ENCODE data around the gene OPA3.

OPA3 gene

DNA sequence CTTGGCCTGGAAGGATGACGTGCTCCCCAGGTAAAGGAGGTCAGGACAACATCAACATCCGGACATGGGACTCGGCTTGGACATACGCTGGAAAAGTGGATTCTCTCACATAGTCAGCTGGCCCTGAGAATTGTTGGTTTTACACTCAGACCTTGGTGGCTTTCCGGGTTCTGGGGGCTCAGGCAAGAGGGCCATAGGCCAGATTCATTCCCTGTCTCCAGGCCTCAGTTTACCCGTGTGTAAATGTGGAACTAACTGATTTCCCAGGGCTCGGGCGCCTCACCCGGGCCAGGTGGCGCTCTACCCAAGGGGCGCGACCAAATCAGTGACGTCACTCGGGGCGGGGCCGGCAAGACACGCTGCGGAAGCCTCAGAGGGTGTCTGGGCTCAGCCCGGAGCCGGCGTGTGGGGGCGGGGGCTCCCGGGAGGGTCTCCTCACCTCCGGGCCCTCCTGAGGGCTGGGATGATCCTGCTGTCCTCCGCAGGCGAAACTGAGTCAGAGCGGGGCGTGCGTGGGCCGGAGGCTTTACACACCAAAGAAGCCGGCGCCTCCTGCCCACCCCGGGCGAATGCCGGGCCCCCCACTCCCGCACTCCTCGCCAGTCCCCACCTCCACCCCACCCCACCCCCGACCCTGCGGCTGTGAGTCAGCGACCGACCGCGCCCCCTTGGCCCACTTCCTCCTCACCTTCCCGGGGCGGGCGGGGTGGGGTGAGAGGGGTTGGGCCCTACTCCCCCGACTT is 78.2 kb downstream of the OPA3 start:
- TF ChIP-seq, protein P1, sequence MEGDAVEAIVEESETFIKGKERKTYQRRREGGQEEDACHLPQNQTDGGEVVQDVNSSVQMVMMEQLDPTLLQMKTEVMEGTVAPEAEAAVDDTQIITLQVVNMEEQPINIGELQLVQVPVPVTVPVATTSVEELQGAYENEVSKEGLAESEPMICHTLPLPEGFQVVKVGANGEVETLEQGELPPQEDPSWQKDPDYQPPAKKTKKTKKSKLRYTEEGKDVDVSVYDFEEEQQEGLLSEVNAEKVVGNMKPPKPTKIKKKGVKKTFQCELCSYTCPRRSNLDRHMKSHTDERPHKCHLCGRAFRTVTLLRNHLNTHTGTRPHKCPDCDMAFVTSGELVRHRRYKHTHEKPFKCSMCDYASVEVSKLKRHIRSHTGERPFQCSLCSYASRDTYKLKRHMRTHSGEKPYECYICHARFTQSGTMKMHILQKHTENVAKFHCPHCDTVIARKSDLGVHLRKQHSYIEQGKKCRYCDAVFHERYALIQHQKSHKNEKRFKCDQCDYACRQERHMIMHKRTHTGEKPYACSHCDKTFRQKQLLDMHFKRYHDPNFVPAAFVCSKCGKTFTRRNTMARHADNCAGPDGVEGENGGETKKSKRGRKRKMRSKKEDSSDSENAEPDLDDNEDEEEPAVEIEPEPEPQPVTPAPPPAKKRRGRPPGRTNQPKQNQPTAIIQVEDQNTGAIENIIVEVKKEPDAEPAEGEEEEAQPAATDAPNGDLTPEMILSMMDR (IDR thresholded peaks at IDR 0.05; ENCODE audit: extremely low read depth, missing control alignments), result peak; percentile 62
- peak; percentile 94 for DNase-seq (ENCODE audit: low spot score)

DNA sequence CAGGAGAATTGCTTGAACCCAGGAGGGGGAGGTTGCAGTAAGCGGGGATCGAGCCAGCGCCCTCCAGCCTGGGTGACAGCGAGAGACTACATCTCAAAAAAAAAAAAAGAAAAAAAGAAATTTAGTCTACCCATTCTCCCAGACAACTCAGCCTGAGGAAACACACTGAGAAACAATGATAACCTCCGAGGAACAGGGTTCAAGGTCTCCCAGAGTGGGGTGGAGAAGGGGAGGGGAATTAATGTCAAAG is 78.7 kb downstream of the OPA3 start:
- TF ChIP-seq, protein P1 (IDR thresholded peaks at IDR 0.05; ENCODE audit: extremely low read depth, missing control alignments), result no peak

GRCh38 chr19:45505151-45505995 is 79.2 kb downstream of the OPA3 start:
- DNase-seq (ENCODE audit: low spot score), result no peak
- TF ChIP-seq, protein P1 (IDR thresholded peaks at IDR 0.05; ENCODE audit: extremely low read depth, missing control alignments), result no peak

More for the DNA sequence above, 78.7 kb downstream of the OPA3 start:
- DNase-seq (ENCODE audit: low spot score), result no peak

DNA sequence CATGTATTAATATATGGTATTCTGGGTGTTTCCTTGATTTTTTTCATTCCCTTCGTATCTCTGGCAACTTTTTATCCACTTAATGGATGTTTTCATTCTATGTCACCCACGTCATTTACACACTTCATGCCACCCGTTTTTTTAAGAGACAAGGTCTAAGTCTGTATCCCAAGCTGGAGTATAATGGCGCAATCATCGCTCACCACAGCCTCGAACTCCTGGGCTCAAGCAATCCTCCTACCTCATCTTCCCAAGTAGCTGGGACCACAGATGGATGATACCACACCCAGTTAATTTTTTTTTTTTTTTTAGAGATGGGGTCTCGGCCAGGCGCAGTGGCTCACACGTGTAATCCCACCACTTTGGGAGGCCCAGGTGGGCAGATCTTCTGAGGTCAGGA is 80.7 kb downstream of the OPA3 start:
- TF ChIP-seq, protein P1 (IDR thresholded peaks at IDR 0.05; ENCODE audit: extremely low read depth, missing control alignments), result no peak

DNA sequence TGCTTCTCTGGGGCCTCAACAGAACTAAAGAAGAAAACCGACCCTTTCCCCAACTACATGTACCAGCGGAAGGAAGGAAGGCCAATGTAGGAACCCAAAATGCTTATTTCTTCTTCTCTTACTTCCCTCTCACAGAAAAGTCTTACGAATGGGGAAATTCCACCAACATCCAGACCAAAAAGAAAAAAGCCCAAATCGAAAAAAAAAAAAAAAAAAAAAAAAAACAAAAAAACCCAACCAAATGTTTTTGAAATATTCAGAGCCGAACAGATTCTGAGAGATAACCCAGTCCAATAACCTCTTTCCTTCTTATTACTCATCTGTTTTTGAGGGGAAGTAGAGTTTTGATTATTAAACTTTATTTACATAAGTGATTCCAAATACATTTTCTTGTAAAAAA is 82.5 kb downstream of the OPA3 start:
- DNase-seq (ENCODE audit: low spot score), result peak; percentile 10
- TF ChIP-seq, protein P1 (IDR thresholded peaks at IDR 0.05; ENCODE audit: extremely low read depth, missing control alignments), result no peak

More for the DNA sequence above, 80.7 kb downstream of the OPA3 start:
- DNase-seq (ENCODE audit: low spot score), result no peak

- DNase-seq (ENCODE audit: low spot score), result no peak
- TF ChIP-seq, protein P1 (IDR thresholded peaks at IDR 0.05; ENCODE audit: extremely low read depth, missing control alignments), result no peak
Observed at GRCh38 chr19:45501730-45502014, 82.9 kb downstream of the OPA3 start.

DNA sequence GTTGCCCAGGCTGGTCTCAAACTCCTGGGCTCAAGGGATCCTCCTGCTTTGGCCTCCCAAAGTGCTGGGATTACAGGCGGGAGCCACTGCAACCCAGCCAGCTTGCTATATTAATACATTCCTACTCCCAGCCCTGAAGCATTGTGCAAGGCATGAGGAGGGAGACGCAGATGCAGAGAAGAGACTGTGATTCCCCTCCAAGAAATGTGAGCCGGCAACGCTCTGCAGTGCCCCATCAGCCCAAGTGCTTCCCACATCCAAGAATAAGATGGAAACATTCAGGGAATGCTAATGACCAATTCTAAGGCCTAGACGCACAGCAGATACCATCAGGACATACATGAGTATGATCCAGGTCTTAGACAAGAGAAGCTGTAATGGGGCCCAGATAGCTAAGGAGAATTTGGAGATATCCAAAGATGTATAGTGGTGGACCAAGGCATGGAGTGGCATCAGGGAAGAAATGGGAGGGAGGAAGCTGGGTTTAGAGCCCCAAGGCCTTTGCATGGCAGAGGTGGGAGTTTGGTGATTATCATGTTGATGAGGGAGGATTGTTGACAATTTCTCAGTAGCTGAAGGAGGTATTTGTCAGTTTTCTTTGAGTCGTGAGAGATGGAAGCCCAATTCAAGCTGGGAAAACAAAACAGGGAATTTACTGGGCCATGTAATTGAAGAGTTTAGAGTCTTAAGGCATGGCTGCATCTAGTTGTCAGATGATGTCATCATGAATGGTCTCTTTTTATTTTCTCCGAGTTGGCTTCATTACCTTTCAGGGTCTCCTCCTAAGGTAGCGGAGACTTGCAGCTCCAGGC is 83.5 kb downstream of the OPA3 start:
- TF ChIP-seq, protein P1 (IDR thresholded peaks at IDR 0.05; ENCODE audit: extremely low read depth, missing control alignments), result no peak
- DNase-seq (ENCODE audit: low spot score), result no peak

Measured in GM20000 (cell line).